ENCODE measurements around the gene IDUA. TPM values are rescaled to one million over a fixed set of nuclear protein-coding genes. Genes with fewer than 3 reads are reported as not detected.

Gene IDUA
- total RNA-seq, 4 donors from 2014 or later, result 6.7 to 25.8 (median 13.3) TPM

DNA sequence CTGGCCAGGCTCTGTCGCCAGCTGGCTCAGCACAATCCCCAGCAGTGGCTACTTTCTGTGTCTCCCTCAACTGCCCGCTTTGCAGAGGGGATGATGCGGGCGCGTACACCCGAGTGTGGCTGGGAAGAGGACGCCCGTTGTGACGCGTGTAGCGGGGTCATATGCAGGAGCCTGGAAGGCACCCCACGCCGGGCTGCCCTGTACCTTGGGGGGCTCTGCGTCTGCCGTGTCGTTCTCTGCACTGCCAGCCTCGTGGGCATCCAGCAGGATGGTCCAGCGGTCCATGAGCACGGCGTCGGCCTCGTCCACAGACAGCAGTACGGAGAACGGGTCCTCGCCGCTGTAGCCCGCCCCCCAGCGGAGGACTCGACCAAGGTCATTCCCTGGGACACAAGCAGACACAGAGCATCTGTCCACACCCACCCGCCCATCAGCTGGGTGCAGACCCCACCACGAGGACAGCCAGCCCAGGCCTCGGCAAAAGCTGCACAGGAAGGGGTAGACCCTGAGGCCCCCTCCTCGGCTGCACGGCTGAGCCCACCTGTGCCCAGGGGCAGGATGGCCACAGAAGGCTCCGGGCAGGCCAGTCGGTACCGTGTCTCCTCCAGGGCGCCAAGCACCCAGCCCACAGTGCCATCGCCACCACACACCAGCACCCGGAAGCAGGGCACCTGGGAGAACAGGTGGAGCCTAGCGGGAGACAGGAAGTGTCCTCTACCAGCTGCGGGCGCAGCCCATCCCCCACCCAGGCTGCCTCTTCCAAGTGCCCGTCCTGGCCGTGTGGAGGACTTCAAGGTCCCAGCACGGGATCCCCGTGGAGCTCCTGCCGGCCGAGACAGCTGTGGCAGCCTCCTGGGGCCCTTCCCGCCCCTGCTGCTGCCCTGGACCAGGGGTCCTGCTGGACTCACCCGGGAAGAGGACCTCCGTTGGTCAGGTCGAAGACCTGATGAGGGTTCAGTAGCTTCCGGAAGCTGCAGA lies 24.3 kb upstream of the IDUA start:
- TF ChIP-seq, protein P1, sequence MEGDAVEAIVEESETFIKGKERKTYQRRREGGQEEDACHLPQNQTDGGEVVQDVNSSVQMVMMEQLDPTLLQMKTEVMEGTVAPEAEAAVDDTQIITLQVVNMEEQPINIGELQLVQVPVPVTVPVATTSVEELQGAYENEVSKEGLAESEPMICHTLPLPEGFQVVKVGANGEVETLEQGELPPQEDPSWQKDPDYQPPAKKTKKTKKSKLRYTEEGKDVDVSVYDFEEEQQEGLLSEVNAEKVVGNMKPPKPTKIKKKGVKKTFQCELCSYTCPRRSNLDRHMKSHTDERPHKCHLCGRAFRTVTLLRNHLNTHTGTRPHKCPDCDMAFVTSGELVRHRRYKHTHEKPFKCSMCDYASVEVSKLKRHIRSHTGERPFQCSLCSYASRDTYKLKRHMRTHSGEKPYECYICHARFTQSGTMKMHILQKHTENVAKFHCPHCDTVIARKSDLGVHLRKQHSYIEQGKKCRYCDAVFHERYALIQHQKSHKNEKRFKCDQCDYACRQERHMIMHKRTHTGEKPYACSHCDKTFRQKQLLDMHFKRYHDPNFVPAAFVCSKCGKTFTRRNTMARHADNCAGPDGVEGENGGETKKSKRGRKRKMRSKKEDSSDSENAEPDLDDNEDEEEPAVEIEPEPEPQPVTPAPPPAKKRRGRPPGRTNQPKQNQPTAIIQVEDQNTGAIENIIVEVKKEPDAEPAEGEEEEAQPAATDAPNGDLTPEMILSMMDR (IDR thresholded peaks at IDR 0.05; ENCODE audit: low read depth), result no peak

DNA sequence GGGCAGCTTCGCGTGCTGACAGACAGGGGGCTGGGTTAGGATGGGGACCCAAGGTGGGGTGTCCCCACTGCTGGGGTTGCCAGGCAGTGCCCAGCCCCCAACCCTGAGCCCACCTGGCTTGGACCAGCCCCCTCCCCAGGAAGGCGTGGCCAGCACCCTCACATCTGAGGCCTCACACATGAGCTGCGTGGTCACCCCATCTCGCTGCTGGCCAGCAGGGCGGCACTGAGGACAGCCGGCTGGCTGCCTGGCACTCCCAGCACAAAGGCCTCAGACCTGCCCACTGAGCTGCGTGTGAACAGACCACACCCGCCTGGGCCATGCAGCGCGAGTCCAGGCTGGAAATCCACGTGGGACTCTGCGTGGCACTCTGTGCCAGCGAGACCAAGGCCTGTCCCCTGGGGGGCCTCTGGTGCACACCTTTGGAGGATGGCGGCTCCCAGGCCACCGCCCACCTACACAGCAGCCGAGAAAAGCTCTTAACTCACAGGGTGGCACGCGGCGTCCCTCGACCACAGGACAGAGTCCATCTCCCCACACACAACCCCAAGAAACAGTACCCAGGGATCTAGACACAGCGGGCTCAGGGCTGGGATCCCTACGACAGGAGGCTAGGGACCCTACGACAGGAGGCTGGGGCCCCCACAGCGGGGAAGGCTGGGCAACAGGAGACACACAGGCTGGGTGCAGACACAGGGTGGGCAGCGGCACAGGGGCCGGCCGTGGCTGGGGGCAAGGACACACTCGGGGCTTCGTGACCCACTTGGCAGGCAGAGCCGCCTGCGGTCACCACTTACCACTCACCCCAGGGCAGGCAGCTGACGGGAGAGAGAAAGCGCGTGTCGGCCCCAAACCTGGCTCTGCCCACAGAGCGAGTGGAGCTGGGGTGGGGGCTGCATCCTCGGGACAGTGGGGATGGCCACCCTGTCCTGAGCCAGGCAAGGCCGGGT lies 23.3 kb upstream of the IDUA start:
- TF ChIP-seq, protein P1 (IDR thresholded peaks at IDR 0.05; ENCODE audit: low read depth), result no peak

DNA sequence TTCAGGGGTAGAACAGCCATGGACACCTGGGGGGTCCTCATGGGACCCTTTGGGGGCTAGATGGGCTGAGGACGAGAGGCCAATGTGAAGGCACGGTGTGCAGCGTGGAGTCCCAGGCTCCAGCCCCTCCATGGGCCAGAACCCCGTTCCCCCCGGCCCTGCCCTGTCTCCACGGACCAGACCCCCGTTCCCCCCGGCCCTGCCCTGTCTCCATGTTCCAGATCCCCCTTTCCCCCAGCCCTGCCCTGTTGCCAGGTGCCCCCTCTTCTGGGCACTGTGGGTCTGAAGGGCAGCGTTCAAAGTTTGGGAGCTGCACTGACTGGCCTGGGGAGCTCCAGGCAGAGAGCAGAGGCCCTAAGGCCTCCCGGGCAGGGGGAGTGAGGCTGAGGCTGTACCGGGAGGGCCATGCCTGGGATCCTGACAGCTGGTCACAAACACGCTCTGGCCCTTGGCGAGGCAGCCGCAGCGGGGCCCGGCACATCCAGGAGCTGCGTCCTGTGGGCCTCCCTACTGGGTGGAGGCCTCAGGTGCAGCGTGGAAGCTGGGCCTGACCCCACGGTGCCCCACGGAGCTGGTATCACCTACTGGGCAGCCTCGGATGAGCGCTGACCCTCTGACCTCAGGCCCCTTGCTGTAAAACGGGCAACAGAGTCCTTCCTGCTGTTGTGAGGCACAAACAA lies 22.4 kb upstream of the IDUA start:
- TF ChIP-seq, protein P1 (IDR thresholded peaks at IDR 0.05; ENCODE audit: low read depth), result no peak

DNA sequence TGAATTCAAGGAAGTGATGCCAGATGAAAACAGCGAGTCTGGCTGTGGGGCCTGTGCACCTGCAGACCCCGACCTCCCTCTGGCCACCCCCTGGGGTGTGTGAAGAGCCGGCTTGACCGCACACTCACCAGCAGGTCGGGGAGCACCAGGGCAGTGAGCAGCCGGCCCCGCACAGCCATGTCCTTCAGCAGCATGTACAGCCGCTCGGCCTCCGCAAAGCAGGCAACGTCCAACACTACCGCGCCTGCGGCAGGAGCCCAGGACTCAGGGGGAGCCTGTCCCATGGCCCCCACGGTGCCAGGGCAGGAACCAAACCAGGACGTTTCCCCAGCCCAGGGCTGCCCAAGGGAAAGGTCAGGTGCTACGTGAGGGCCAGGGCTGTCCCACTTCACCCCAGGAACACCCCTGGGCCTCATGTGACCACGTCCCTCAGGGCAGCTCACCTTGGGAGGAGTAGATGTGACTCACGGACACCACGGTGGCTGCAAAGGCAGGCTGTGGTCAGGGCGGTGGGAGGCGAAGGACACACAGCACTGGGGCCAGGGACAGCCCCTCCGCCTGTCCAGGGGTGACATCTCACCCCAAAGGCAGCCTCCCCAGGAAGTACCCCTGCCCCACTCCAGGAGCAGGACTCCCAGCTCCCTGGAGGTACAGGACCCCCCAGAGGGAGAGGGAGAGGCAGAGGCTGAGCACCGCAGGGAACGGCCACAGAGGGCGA lies 21.6 kb upstream of the IDUA start:
- TF ChIP-seq, protein P1 (IDR thresholded peaks at IDR 0.05; ENCODE audit: low read depth), result no peak

DNA sequence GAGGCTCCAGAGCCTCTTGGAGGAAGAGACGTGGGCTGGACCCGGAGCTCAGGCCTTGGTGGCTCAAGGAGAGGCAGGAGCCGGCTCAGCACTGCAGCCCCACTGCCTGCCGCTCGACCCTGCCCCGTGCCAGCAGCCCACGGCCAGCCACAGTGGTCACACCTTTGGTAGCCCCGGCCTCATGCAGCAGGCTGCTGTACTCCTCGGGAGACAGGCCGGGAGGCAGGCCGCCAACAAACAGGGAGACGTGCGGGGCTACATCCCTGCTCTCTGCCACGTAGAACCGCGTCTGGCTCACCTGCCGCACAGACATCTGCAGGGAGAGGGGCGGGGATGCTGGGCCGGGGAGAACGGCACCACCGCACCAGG lies 21.1 kb upstream of the IDUA start:
- TF ChIP-seq, protein P1 (IDR thresholded peaks at IDR 0.05; ENCODE audit: low read depth), result no peak

DNA sequence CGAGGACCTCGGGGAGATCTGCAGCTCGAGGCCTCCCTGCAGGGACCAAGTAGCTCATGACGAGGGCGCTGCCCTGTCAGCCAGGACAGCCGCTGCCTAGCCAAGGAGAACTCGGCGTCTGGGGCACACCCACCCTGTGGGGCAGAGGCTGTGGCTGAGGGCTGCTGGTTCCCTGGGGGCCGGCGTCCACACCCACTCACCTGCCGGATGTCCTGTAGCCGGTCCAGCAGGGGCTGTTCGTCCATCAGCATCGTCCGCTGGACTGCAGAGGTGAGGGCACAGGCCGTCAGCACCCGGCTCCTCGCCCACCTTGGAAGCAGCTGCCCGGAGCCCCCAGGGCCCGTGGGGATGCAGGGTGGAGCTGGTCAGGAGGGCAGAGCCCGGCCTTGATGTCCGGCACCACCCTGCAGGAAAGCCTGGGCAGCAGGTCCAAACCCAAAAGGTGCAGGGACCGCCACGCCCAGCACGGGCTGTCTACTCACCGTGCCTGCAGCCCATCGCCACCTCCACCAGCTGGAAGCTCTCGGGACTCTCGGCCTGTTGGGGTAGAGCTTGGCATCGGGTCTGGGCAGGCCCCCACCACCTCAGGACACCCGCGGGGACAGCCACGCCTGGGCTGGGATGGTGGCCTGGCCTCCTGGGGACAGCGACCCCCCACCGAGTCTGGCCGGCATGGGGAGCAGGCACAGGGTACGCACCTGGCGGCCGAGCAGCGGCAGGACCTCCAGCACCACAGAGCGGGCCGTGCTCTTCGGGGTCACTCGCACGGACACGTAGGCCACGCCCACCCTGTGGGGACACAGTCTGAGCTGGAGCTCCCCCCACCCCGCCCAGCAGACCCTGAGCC lies 20.4 kb upstream of the IDUA start:
- TF ChIP-seq, protein P1 (IDR thresholded peaks at IDR 0.05; ENCODE audit: low read depth), result no peak

Data from subcutaneous adipose tissue (tissue), 4 donors.